ENCODE results near the gene DR1.

DR1 gene

DNA sequence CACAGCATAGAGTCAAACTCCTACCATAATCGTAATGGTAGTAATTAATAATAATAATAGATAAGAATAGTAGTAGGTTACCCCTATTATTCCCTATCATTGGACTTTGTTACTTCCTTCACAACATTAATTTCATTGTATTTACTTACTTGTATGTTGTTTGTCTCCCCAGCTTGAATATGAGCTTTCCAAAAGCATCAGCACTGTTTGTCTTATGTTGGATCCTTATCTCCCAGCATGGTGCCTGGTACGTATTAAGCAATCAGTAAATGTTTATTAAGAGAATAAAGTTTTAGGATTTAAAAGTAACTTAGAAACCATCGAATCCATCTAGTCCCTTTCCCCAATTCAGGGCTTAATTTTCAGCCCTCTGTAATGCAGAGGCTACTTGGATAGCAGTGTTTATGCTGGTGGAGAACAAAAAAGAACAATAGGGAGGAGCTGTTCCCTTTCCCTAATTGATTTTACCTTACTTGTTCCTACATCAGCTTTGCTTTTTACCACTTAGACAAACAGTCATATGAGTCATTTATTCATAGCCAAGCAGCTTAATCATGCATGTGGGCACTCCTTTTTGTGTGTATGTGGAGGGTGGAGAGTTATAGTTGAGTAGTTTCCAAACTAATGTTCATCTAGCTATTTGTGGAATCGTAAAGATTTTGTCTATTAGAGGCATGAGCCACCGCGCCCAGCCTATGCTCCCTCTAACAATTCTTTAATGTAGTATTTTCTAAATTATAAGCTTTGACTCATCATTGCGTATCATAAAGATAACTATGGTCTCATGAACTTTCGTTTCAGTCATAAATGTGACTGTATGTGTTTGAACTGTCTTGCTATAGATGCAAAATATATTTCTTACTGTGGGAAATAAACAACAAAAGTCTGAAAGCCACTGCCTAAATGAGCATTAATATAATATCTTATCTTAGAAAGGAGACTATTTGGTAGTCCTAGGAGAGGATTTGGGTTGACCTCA is 20.9 kb upstream of the DR1 start:
- H3K4me1 ChIP-seq (ENCODE audit: control insufficient read depth, insufficient read depth, low read depth, low read length): no peaks in the 10 kb centered on the region
- no peaks in the 10 kb centered on the region for H3K79me1 ChIP-seq (replicated peaks; ENCODE audit: low read length, poor library complexity, severe bottlenecking)
- no peaks in the 10 kb centered on the region for H3K36me3 ChIP-seq (ENCODE audit: control insufficient read depth in 1 of 2, insufficient read depth in 2 of 2, low read depth in 1 of 2, low read length in 2 of 2)
- H3K9ac ChIP-seq (ENCODE audit: low read length): peak overlapping the region; percentile 45
- H2BK120ac ChIP-seq (ENCODE audit: low read depth, low read length): no peak overlapping the region
- no peaks in the 10 kb centered on the region for H3K9me3 ChIP-seq (ENCODE audit: control insufficient read depth, low read length)
- no peak overlapping the region for H3K23ac ChIP-seq (ENCODE audit: low read length in 2 of 2)
- peak overlapping the region in 1 of 2 experiments; percentile 23 for H3K4me3 ChIP-seq (ENCODE audit: insufficient read depth in 1 of 2, low read depth in 1 of 2, low read length in 2 of 2)
- H3K27me3 ChIP-seq (ENCODE audit: control insufficient read depth in 1 of 2, insufficient read depth in 1 of 2, low read length in 2 of 2): no peaks in the 10 kb centered on the region
- DNase-seq: peak; percentile 60
- no peak overlapping the region for H2BK15ac ChIP-seq (ENCODE audit: low read depth, poor library complexity, severe bottlenecking)
- no peak overlapping the region for H2AFZ ChIP-seq (ENCODE audit: low read depth, low read length)
- H3K27ac ChIP-seq (ENCODE audit: low read length, poor library complexity, severe bottlenecking): no peak overlapping the region
- H4K91ac ChIP-seq (ENCODE audit: low read length): no peak overlapping the region
- H3K14ac ChIP-seq (ENCODE audit: low read length in 2 of 2): no peak overlapping the region
- no peak overlapping the region for H3K4me2 ChIP-seq (ENCODE audit: low read length, poor library complexity, severe bottlenecking)
- H3K4ac ChIP-seq (ENCODE audit: low read depth in 1 of 2, low read length in 2 of 2): no peak overlapping the region
- H3K18ac ChIP-seq (ENCODE audit: low read depth in 1 of 2, low read length in 2 of 2): no peak overlapping the region
- H2AK5ac ChIP-seq (ENCODE audit: low read length, severe bottlenecking): no peak overlapping the region
- no peak overlapping the region for H2BK5ac ChIP-seq (ENCODE audit: low read depth, low read length, poor library complexity, severe bottlenecking)
- no CpG with 5 or more reads among the region's 8 CpGs for WGBS
- H2BK12ac ChIP-seq (ENCODE audit: low read length in 2 of 2): no peak overlapping the region
- H4K8ac ChIP-seq (ENCODE audit: low read length): no peak overlapping the region

DNA sequence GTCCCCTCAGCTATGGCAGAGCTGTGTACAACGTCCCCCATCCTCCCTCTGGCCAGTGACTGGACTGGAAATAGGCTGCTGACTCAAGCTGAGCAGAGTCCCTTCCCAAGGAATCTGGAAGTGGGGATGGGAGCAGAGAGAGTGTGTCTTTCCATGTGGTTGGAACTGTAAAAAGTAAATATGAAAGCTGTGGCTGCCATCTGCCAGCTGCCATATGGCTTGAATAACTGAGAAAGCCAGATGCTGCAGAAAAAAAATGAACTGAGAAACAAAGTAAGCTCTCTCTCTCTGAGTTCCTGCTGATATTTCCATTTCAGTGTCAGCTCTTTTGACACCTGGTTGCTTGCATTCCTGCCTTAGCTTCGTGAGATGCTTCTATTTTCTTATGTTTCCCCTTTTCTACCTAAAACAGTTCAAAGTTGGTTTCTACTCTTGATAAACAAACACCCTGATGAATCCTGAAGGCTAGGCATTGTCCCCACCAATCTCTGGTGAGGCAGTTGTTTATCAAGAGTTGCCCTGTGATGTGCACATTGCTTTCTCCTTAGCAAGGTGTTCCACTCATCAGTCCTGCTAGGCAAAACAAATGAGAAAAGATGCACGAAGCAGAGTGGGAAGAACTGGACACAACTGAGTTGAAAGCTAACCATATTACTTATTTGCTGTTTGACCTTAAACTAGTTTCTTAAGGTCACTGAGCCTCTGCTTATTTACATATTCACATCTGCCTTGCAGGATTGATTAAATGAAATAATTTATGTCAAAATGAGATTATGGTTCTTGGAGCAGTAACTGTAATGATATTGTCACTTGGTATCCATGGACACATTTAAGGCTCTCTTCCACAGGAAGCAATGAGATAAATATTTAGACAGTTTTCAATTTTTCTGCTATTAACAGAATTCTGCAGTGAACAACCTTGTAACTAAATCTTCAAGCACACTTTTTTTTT is 16.6 kb upstream of the DR1 start:
- no peak overlapping the region for H2BK12ac ChIP-seq (ENCODE audit: low read length in 2 of 2)
- H2BK5ac ChIP-seq (ENCODE audit: low read depth, low read length, poor library complexity, severe bottlenecking): no peak overlapping the region
- no peak overlapping the region for H2AK5ac ChIP-seq (ENCODE audit: low read length, severe bottlenecking)
- H3K27ac ChIP-seq (ENCODE audit: low read length, poor library complexity, severe bottlenecking): no peak overlapping the region
- no peaks in the 10 kb centered on the region for H3K36me3 ChIP-seq (ENCODE audit: control insufficient read depth in 1 of 2, insufficient read depth in 2 of 2, low read depth in 1 of 2, low read length in 2 of 2)
- no peak overlapping the region for H4K91ac ChIP-seq (ENCODE audit: low read length)
- no peaks in the 10 kb centered on the region for H3K4me1 ChIP-seq (ENCODE audit: control insufficient read depth, insufficient read depth, low read depth, low read length)
- WGBS: 82% methylated on average over 3 of the region's 3 CpGs
- no peaks in the 10 kb centered on the region for H3K79me1 ChIP-seq (replicated peaks; ENCODE audit: low read length, poor library complexity, severe bottlenecking)
- H4K8ac ChIP-seq (ENCODE audit: low read length): peak overlapping the region; percentile 12
- H3K4ac ChIP-seq (ENCODE audit: low read depth in 1 of 2, low read length in 2 of 2): no peak overlapping the region
- H2BK15ac ChIP-seq (ENCODE audit: low read depth, poor library complexity, severe bottlenecking): no peak overlapping the region
- H3K14ac ChIP-seq (ENCODE audit: low read length in 2 of 2): no peak overlapping the region
- peak overlapping the region in 1 of 2 experiments; percentile 48 for H3K18ac ChIP-seq (ENCODE audit: low read depth in 1 of 2, low read length in 2 of 2)
- DNase-seq: peak; percentile 63
- no peak overlapping the region for H3K23ac ChIP-seq (ENCODE audit: low read length in 2 of 2)
- H3K4me3 ChIP-seq (ENCODE audit: insufficient read depth in 1 of 2, low read depth in 1 of 2, low read length in 2 of 2): no peak overlapping the region
- H3K4me2 ChIP-seq (ENCODE audit: low read length, poor library complexity, severe bottlenecking): no peak overlapping the region
- H2AFZ ChIP-seq (ENCODE audit: low read depth, low read length): no peak overlapping the region
- no peak overlapping the region for H3K9ac ChIP-seq (ENCODE audit: low read length)
- no peaks in the 10 kb centered on the region for H3K9me3 ChIP-seq (ENCODE audit: control insufficient read depth, low read length)
- H2BK120ac ChIP-seq (ENCODE audit: low read depth, low read length): no peak overlapping the region
- no peaks in the 10 kb centered on the region for H3K27me3 ChIP-seq (ENCODE audit: control insufficient read depth in 1 of 2, insufficient read depth in 1 of 2, low read length in 2 of 2)

DNA sequence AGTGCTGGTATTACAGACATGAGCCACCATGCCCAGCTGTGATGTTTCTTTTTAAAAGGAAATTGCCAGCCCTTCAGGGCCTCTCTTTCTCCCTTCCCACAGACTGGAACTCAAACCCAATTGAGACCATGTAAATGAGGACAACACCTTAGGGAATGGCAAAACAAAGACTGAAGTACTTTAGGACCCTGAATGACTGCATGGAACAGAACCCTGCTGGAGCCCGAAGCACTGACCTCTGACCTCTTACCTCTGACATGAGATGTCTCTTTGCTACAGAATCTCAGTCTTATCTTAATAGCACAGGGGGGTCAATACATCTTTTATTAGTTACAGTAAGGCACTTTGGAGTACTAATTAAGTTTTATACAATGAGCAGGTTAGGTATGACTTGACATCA is 15.5 kb upstream of the DR1 start:
- no peak for DNase-seq
- 91% methylated on average over 1 of the region's 1 CpG for WGBS

DNA sequence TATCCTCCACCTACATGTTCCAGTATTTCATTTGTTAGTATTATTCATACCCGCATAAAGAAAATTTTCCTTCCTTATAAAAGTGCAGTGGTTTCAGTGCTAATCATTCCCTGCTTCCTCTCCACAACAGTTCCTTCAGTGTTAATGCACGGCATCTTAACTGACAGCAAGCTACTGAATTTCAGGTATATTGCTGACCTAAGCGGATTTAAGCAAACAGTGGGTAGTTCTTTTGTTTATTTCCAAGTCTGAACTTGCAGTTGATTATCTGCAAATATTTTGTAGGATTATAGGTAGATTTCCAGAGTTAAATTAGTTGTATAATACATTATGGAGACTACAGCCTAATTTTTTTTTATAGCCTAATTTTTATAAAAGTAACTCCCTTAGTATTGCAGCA is 15.1 kb upstream of the DR1 start:
- H3K9me3 ChIP-seq (ENCODE audit: control insufficient read depth, low read length): no peaks in the 10 kb centered on the region
- no peak overlapping the region for H3K4me3 ChIP-seq (ENCODE audit: insufficient read depth in 1 of 2, low read depth in 1 of 2, low read length in 2 of 2)
- H2BK5ac ChIP-seq (ENCODE audit: low read depth, low read length, poor library complexity, severe bottlenecking): no peak overlapping the region
- H3K36me3 ChIP-seq (ENCODE audit: control insufficient read depth in 1 of 2, insufficient read depth in 2 of 2, low read depth in 1 of 2, low read length in 2 of 2): peaks cover 0 to 4% of the 10 kb centered on the region in 2 experiments
- H3K4ac ChIP-seq (ENCODE audit: low read depth in 1 of 2, low read length in 2 of 2): no peak overlapping the region
- no peak overlapping the region for H4K91ac ChIP-seq (ENCODE audit: low read length)
- no peak overlapping the region for H4K8ac ChIP-seq (ENCODE audit: low read length)
- H2BK12ac ChIP-seq (ENCODE audit: low read length in 2 of 2): no peak overlapping the region
- no peak overlapping the region for H3K23ac ChIP-seq (ENCODE audit: low read length in 2 of 2)
- no peak overlapping the region for H2BK120ac ChIP-seq (ENCODE audit: low read depth, low read length)
- no peak overlapping the region for H2BK15ac ChIP-seq (ENCODE audit: low read depth, poor library complexity, severe bottlenecking)
- 100% methylated on average over 3 of the region's 3 CpGs for WGBS
- no peak overlapping the region for H3K14ac ChIP-seq (ENCODE audit: low read length in 2 of 2)
- H3K4me2 ChIP-seq (ENCODE audit: low read length, poor library complexity, severe bottlenecking): no peak overlapping the region
- H3K27me3 ChIP-seq (ENCODE audit: control insufficient read depth in 1 of 2, insufficient read depth in 1 of 2, low read length in 2 of 2): no peaks in the 10 kb centered on the region
- H3K27ac ChIP-seq (ENCODE audit: low read length, poor library complexity, severe bottlenecking): no peak overlapping the region
- no peak overlapping the region for H3K9ac ChIP-seq (ENCODE audit: low read length)
- no peaks in the 10 kb centered on the region for H3K79me1 ChIP-seq (replicated peaks; ENCODE audit: low read length, poor library complexity, severe bottlenecking)
- no peaks in the 10 kb centered on the region for H3K4me1 ChIP-seq (ENCODE audit: control insufficient read depth, insufficient read depth, low read depth, low read length)
- no peak overlapping the region for H2AK5ac ChIP-seq (ENCODE audit: low read length, severe bottlenecking)
- no peak for DNase-seq
- no peak overlapping the region for H2AFZ ChIP-seq (ENCODE audit: low read depth, low read length)
- H3K18ac ChIP-seq (ENCODE audit: low read depth in 1 of 2, low read length in 2 of 2): no peak overlapping the region

More for the DNA sequence above, 15.5 kb upstream of the DR1 start:
- Histone ChIP-seq H3K4me1 (ENCODE audit: control insufficient read depth, insufficient read depth, low read depth, low read length) (no peaks in the 10 kb centered on the region), H4K91ac (ENCODE audit: low read length) (no peak overlapping the region), H2BK120ac (ENCODE audit: low read depth, low read length) (no peak overlapping the region), H3K79me1 (replicated peaks; ENCODE audit: low read length, poor library complexity, severe bottlenecking) (no peaks in the 10 kb centered on the region), H3K14ac (ENCODE audit: low read length in 2 of 2) (no peak overlapping the region), H4K8ac (ENCODE audit: low read length) (no peak overlapping the region), H3K4me2 (ENCODE audit: low read length, poor library complexity, severe bottlenecking) (no peak overlapping the region), H3K9me3 (ENCODE audit: control insufficient read depth, low read length) (no peaks in the 10 kb centered on the region), H2AK5ac (ENCODE audit: low read length, severe bottlenecking) (no peak overlapping the region), H3K4ac (ENCODE audit: low read depth in 1 of 2, low read length in 2 of 2) (no peak overlapping the region), H3K23ac (ENCODE audit: low read length in 2 of 2) (no peak overlapping the region), H2BK15ac (ENCODE audit: low read depth, poor library complexity, severe bottlenecking) (no peak overlapping the region), H3K9ac (ENCODE audit: low read length) (no peak overlapping the region), H3K27ac (ENCODE audit: low read length, poor library complexity, severe bottlenecking) (no peak overlapping the region), H2BK5ac (ENCODE audit: low read depth, low read length, poor library complexity, severe bottlenecking) (no peak overlapping the region), H3K27me3 (ENCODE audit: control insufficient read depth in 1 of 2, insufficient read depth in 1 of 2, low read length in 2 of 2) (no peaks in the 10 kb centered on the region), H3K4me3 (ENCODE audit: insufficient read depth in 1 of 2, low read depth in 1 of 2, low read length in 2 of 2) (no peak overlapping the region), H3K18ac (ENCODE audit: low read depth in 1 of 2, low read length in 2 of 2) (no peak overlapping the region), H2BK12ac (ENCODE audit: low read length in 2 of 2) (no peak overlapping the region), H3K36me3 (ENCODE audit: control insufficient read depth in 1 of 2, insufficient read depth in 2 of 2, low read depth in 1 of 2, low read length in 2 of 2) (peaks cover 0 to 4% of the 10 kb centered on the region in 2 experiments), H2AFZ (ENCODE audit: low read depth, low read length) (no peak overlapping the region)
